ENCODE data around the gene CSF3R. TPM values are rescaled to one million over a fixed set of nuclear protein-coding genes. Genes with fewer than 3 reads are reported as not detected.

Gene CSF3R
- total RNA-seq, 1 donor = not detected

DNA sequence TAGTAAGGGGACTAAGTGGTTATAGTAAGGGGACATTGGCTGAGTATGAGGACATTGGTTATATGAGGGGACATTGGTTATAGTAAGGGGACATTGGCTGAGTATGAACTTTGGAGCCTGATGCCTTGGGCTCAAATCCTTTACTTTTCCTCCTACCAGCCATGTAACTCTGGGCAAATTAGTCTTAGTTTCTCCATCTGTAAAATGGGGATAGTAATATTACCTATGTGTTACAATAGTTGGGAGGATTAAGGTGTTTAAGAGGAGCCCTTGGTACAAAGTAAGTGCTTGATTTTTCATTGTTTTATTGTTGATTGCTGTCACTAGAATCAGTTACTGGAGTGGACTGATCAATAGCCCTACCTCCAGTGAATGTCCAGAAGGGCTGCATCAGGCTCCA, 35.3 kb downstream of the CSF3R start:
- no peak for DNase-seq (ENCODE audit: insufficient read length, low spot score, missing footprints)
- Histone ChIP-seq H2AFZ (ENCODE audit: low read length) (no peak overlapping the region), H3K79me2 (ENCODE audit: insufficient read depth, low read length) (peaks cover 5% of the 10 kb centered on the region)

DNA sequence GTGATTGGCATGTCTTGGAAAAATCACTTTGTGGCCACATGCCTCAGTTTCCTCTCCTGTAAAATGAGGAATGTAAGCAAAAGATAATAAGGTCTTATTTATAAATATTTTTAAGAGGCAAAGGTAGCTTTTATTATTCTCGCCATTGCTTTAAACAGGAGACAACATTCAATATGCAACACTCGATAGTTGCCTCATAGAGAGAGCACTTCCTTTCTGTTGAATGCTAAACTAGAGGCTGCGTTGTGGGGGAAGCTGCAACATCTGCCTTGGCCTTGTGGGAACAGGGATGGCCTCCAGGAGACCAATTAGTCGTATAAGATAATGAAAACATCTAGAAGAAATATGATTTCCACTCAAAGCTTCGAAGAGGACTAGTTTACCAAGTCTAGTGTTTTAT, 36.0 kb downstream of the CSF3R start:
- no peak overlapping the region for H3K4me3 ChIP-seq (ENCODE audit: insufficient read depth, low read length)
- no peaks in the 10 kb centered on the region for H3K27me3 ChIP-seq (ENCODE audit: insufficient read depth, low read length)
- H3K36me3 ChIP-seq (ENCODE audit: insufficient read depth, low read length) = peaks cover 4% of the 10 kb centered on the region
- H2AFZ ChIP-seq (ENCODE audit: low read length) = no peak overlapping the region
- H3K4me2 ChIP-seq (ENCODE audit: insufficient read depth, low read length) = no peak overlapping the region
- H3K9me3 ChIP-seq (ENCODE audit: low read depth, low read length) = no peaks in the 10 kb centered on the region
- H3K79me2 ChIP-seq (ENCODE audit: insufficient read depth, low read length) = peaks cover 5% of the 10 kb centered on the region
- TF ChIP-seq, protein P1, sequence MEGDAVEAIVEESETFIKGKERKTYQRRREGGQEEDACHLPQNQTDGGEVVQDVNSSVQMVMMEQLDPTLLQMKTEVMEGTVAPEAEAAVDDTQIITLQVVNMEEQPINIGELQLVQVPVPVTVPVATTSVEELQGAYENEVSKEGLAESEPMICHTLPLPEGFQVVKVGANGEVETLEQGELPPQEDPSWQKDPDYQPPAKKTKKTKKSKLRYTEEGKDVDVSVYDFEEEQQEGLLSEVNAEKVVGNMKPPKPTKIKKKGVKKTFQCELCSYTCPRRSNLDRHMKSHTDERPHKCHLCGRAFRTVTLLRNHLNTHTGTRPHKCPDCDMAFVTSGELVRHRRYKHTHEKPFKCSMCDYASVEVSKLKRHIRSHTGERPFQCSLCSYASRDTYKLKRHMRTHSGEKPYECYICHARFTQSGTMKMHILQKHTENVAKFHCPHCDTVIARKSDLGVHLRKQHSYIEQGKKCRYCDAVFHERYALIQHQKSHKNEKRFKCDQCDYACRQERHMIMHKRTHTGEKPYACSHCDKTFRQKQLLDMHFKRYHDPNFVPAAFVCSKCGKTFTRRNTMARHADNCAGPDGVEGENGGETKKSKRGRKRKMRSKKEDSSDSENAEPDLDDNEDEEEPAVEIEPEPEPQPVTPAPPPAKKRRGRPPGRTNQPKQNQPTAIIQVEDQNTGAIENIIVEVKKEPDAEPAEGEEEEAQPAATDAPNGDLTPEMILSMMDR (IDR thresholded peaks at IDR 0.05; ENCODE audit: extremely low read depth, low read depth, low read length) = no peak
- DNase-seq (ENCODE audit: insufficient read length, low spot score, missing footprints) = no peak
- peaks cover 15% of the 10 kb centered on the region for H3K4me1 ChIP-seq (ENCODE audit: insufficient read depth, low read length)
- no peaks in the 10 kb centered on the region for H4K20me1 ChIP-seq (ENCODE audit: insufficient read depth, low read length)
- no peak overlapping the region for H3K27ac ChIP-seq (ENCODE audit: low read depth, low read length)

More for the DNA sequence above, 35.3 kb downstream of the CSF3R start:
- no peaks in the 10 kb centered on the region for H4K20me1 ChIP-seq (ENCODE audit: insufficient read depth, low read length)
- no peaks in the 10 kb centered on the region for H3K27me3 ChIP-seq (ENCODE audit: insufficient read depth, low read length)
- TF ChIP-seq, protein P1 (IDR thresholded peaks at IDR 0.05; ENCODE audit: extremely low read depth, low read depth, low read length) = no peak
- H3K4me3 ChIP-seq (ENCODE audit: insufficient read depth, low read length) = no peak overlapping the region
- no peaks in the 10 kb centered on the region for H3K9me3 ChIP-seq (ENCODE audit: low read depth, low read length)
- H3K27ac ChIP-seq (ENCODE audit: low read depth, low read length) = no peak overlapping the region
- no peak overlapping the region for H3K4me2 ChIP-seq (ENCODE audit: insufficient read depth, low read length)
- H3K4me1 ChIP-seq (ENCODE audit: insufficient read depth, low read length) = peaks cover 15% of the 10 kb centered on the region
- H3K36me3 ChIP-seq (ENCODE audit: insufficient read depth, low read length) = peaks cover 4% of the 10 kb centered on the region

DNA sequence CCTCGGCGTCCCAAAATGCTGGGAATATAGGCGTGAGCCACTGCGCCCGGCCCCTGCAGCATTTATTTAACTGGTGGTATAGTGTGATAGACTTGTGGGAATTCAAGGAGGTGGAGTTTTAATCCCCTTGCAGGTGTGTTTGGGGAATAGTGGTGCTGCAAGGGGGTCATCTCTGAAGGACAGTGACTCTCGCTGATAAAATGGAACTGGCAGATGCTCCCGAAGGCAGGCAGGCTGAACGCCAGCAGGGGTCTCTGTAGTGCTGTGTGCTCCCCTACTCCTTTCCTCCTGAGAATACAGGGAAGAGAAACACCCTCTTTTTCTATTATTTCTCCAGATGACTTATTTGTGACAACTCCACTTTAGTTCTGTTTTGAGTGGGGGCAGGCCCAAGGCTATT, 36.4 kb downstream of the CSF3R start:
- Histone ChIP-seq H3K4me3 (ENCODE audit: insufficient read depth, low read length) (no peak overlapping the region), H3K79me2 (ENCODE audit: insufficient read depth, low read length) (peaks cover 5% of the 10 kb centered on the region), H4K20me1 (ENCODE audit: insufficient read depth, low read length) (no peaks in the 10 kb centered on the region), H3K4me2 (ENCODE audit: insufficient read depth, low read length) (no peak overlapping the region), H3K27me3 (ENCODE audit: insufficient read depth, low read length) (no peaks in the 10 kb centered on the region), H2AFZ (ENCODE audit: low read length) (no peak overlapping the region), H3K4me1 (ENCODE audit: insufficient read depth, low read length) (peaks cover 12% of the 10 kb centered on the region), H3K27ac (ENCODE audit: low read depth, low read length) (no peak overlapping the region), H3K9me3 (ENCODE audit: low read depth, low read length) (no peaks in the 10 kb centered on the region), H3K36me3 (ENCODE audit: insufficient read depth, low read length) (peaks cover 4% of the 10 kb centered on the region)
- TF ChIP-seq, protein P1 (IDR thresholded peaks at IDR 0.05; ENCODE audit: extremely low read depth, low read depth, low read length) = peak; percentile 10
- no peak for DNase-seq (ENCODE audit: insufficient read length, low spot score, missing footprints)

DNA sequence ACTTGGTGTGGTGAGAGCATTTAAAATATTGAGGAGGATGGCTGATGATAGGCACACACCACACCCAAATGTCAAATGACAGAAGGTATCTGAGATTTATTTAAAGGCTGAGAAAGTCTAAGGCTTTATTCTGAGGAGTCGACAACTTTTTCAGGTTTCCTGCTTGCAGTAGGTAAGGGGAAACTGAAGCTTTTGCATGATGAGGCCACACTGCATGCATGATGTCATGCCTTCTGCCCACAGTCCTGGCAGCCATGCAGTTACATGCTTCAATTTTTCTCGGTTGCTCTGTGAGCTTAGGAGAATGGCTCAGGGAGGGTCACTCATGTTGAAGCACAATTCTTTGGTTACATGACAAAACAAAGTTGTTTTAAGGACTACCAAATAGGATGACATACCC, 39.4 kb downstream of the CSF3R start:
- Histone ChIP-seq H3K4me3 (ENCODE audit: insufficient read depth, low read length) (no peak overlapping the region), H3K36me3 (ENCODE audit: insufficient read depth, low read length) (peaks cover 4% of the 10 kb centered on the region), H3K27me3 (ENCODE audit: insufficient read depth, low read length) (no peaks in the 10 kb centered on the region), H3K27ac (ENCODE audit: low read depth, low read length) (no peak overlapping the region), H3K4me1 (ENCODE audit: insufficient read depth, low read length) (no peaks in the 10 kb centered on the region), H3K9me3 (ENCODE audit: low read depth, low read length) (no peaks in the 10 kb centered on the region), H3K79me2 (ENCODE audit: insufficient read depth, low read length) (no peaks in the 10 kb centered on the region), H3K4me2 (ENCODE audit: insufficient read depth, low read length) (no peak overlapping the region), H4K20me1 (ENCODE audit: insufficient read depth, low read length) (peaks cover 3% of the 10 kb centered on the region), H2AFZ (ENCODE audit: low read length) (no peak overlapping the region)
- DNase-seq (ENCODE audit: insufficient read length, low spot score, missing footprints) = no peak
- TF ChIP-seq, protein P1 (IDR thresholded peaks at IDR 0.05; ENCODE audit: extremely low read depth, low read depth, low read length) = no peak

All from osteoblast (primary cell).